Measurements from ENCODE around the gene C3orf52.

- TF ChIP-seq EZH2 (IDR thresholded peaks at IDR 0.05; ENCODE audit: low read length, missing control alignments) (no peak), CTCF (conservative IDR thresholded peaks at IDR 0.05 in 1 of 2, IDR thresholded peaks at IDR 0.05 in 1 of 2; ENCODE audit: low read depth in 1 of 2, low read length in 2 of 2) (no peak)
Measured at GRCh38 chr3:112074616-112075497, 11.3 kb upstream of the C3orf52 start.

Data from fibroblast of lung (primary cell).